Astrocyte (in vitro differentiated cells and primary cell): ENCODE data around the gene LRRC27. TPM values are rescaled to one million over a fixed set of nuclear protein-coding genes. Genes with fewer than 3 reads are reported as not detected.
"Not testable (repeated sequence)": the region's sequence is repeated elsewhere in the genome, so short reads cannot be mapped to it uniquely, and the experiment has no call there.

Source experiments
- DNase-seq: peaks from one replicate; pipeline ENCODE4 v3.0.0-alpha.2; 2010; ENCODE audit warnings: low read depth
- FAIRE-seq: peaks from 2 replicates; lab custom pipeline; 2011; peaks lifted over from hg19 to GRCh38; lab: Jason Lieb, UNC
- H2AFZ ChIP-seq: 2 replicates; pipeline ENCODE4 v1.6.0; 2012; ENCODE audit warnings: low read depth, low read length, inconsistent platforms
- H3K27ac ChIP-seq: 2 replicates; pipeline ENCODE4 v1.5.1; 2011; ENCODE audit warnings: low read depth, low read length, inconsistent platforms
- H3K27me3 ChIP-seq: 2 replicates; pipeline ENCODE4 v1.6.0; 2011; ENCODE audit warnings: low read length, inconsistent platforms; ENCODE audit not compliant: insufficient read depth
- H3K36me3 ChIP-seq: 2 replicates; pipeline ENCODE4 v1.5.1; 2011; ENCODE audit warnings: low read length, inconsistent platforms; ENCODE audit not compliant: insufficient read depth
- H3K4me1 ChIP-seq: 2 replicates; pipeline ENCODE4 v1.5.1; 2011; ENCODE audit warnings: low read length, inconsistent platforms; ENCODE audit not compliant: insufficient read depth
- H3K4me2 ChIP-seq: 2 replicates; pipeline ENCODE4 v1.6.0; 2012; ENCODE audit warnings: low read length, inconsistent platforms
- H3K4me3 ChIP-seq: 2 replicates; pipeline ENCODE4 v1.5.1; 2011; ENCODE audit warnings: low read depth, mild to moderate bottlenecking, low read length, inconsistent platforms; ENCODE audit not compliant: insufficient read depth
- H3K79me2 ChIP-seq: 2 replicates; pipeline ENCODE4 v1.6.0; 2012; ENCODE audit warnings: mild to moderate bottlenecking, low read length, inconsistent platforms; ENCODE audit not compliant: insufficient read depth
- H3K9ac ChIP-seq: 2 replicates; pipeline ENCODE4 v1.6.0; 2012; ENCODE audit warnings: mild to moderate bottlenecking, low read length, inconsistent platforms
- H3K9me3 ChIP-seq: 2 replicates; pipeline ENCODE4 v1.5.1; 2012; ENCODE audit warnings: low read depth, mild to moderate bottlenecking, low read length, inconsistent platforms; ENCODE audit not compliant: insufficient read depth
- H4K20me1 ChIP-seq: 2 replicates; pipeline ENCODE4 v1.6.0; 2012; ENCODE audit warnings: low read length, inconsistent platforms; ENCODE audit not compliant: insufficient read depth
- H3K27ac Mint-ChIP-seq: one replicate; pipeline ENCODE4 v1.8.0; 2021; ENCODE audit warnings: mild to moderate bottlenecking, mixed read lengths; ENCODE audit not compliant: unreplicated experiment
- H3K27me3 Mint-ChIP-seq: one replicate; pipeline ENCODE4 v1.8.0; 2021; ENCODE audit warnings: low read depth, mixed read lengths; ENCODE audit not compliant: unreplicated experiment
- H3K36me3 Mint-ChIP-seq: one replicate; pipeline ENCODE4 v1.8.0; 2021; ENCODE audit warnings: low read depth, mixed read lengths; ENCODE audit not compliant: unreplicated experiment
- H3K4me1 Mint-ChIP-seq: one replicate; pipeline ENCODE4 v1.8.0; 2021; ENCODE audit warnings: low read depth, mixed read lengths; ENCODE audit not compliant: unreplicated experiment
- H3K4me3 Mint-ChIP-seq: one replicate; pipeline ENCODE4 v1.8.0; 2021; ENCODE audit warnings: mild to moderate bottlenecking, moderate library complexity, mixed read lengths; ENCODE audit not compliant: unreplicated experiment
- H3K9me3 Mint-ChIP-seq: one replicate; pipeline ENCODE4 v1.8.0; 2021; ENCODE audit warnings: mild to moderate bottlenecking, mixed read lengths; ENCODE audit not compliant: unreplicated experiment
- EZH2 ChIP-seq: IDR thresholded peaks from 2 replicates; pipeline ENCODE4 v1.6.1; 2012; ENCODE audit warnings: mild to moderate bottlenecking, low read length, inconsistent platforms; ENCODE audit not compliant: insufficient read depth
- total RNA-seq: library from RNA; stranded (reverse); gene quantifications from 2 replicates; pipeline ENCODE4 v1.2.1, GENCODE V29; 2021
- TF ChIP-seq, protein P1 (sequence below): IDR thresholded peaks from 2 replicates; pipeline ENCODE4 v1.5.1; 2011; ENCODE audit warnings: low read depth, mild to moderate bottlenecking, inconsistent platforms, low read length, moderate library complexity; ENCODE audit not compliant: insufficient read depth

The LRRC27 gene
- total RNA-seq, 1 donor from 2014 or later = 8.0 TPM

DNA sequence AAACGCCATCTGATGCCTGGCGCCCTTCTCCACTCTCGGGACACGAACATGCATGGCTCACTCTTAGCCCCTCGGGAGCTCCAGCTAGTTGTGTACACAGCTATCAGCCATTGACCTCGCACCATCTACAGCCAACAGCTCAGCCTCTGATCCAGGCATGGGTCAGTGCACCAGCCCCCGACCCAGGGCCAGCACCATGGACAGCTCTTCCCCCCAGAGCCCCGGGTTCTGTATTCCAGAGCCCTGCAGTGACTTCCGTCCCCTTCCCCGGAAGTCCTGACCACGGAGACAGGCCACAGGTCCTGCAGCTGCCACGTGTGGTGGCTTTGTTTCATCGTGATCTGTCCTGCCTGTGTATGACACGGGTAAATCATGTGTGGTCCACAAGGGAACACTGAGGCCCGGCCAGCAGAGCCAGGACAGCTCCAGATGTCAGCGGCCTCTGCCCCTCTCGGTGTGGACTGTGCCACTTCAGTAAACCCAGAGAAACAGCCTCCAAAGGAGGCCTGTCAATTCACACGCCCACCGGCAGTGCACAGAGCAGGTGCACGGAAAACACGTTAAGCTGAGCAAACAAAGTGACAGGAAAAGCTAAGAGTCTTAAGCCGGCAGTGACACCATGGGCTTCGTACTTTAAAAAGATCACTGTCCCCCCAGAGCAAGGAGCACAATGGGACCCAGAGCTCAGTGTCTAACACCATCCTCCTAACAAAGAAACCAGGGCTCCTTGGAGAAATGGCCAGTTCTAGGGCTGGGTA, 37.3 kb upstream of the LRRC27 start:
- Mint-ChIP-seq H3K4me3 (no peak overlapping the region), H3K27ac (no peak overlapping the region), H3K9me3 (peaks cover 4% of the 10 kb centered on the region), H3K27me3 (peaks cover 22% of the 10 kb centered on the region), H3K36me3 (peaks cover 5% of the 10 kb centered on the region), H3K4me1 (peaks cover 2% of the 10 kb centered on the region)
- Histone ChIP-seq H3K27ac (no peak overlapping the region), H3K4me1 (no peaks in the 10 kb centered on the region), H3K4me2 (no peak overlapping the region), H3K27me3 (peaks cover 10% of the 10 kb centered on the region), H3K9ac (no peak overlapping the region), H3K9me3 (no peaks in the 10 kb centered on the region), H3K79me2 (no peaks in the 10 kb centered on the region), H3K36me3 (no peaks in the 10 kb centered on the region), H3K4me3 (no peak overlapping the region), H2AFZ (no peak overlapping the region), H4K20me1 (peaks cover 19% of the 10 kb centered on the region)
- DNase-seq (no peak), FAIRE-seq (no peak)
- TF ChIP-seq, protein P1, sequence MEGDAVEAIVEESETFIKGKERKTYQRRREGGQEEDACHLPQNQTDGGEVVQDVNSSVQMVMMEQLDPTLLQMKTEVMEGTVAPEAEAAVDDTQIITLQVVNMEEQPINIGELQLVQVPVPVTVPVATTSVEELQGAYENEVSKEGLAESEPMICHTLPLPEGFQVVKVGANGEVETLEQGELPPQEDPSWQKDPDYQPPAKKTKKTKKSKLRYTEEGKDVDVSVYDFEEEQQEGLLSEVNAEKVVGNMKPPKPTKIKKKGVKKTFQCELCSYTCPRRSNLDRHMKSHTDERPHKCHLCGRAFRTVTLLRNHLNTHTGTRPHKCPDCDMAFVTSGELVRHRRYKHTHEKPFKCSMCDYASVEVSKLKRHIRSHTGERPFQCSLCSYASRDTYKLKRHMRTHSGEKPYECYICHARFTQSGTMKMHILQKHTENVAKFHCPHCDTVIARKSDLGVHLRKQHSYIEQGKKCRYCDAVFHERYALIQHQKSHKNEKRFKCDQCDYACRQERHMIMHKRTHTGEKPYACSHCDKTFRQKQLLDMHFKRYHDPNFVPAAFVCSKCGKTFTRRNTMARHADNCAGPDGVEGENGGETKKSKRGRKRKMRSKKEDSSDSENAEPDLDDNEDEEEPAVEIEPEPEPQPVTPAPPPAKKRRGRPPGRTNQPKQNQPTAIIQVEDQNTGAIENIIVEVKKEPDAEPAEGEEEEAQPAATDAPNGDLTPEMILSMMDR = no peak
- TF ChIP-seq EZH2 = no peak

DNA sequence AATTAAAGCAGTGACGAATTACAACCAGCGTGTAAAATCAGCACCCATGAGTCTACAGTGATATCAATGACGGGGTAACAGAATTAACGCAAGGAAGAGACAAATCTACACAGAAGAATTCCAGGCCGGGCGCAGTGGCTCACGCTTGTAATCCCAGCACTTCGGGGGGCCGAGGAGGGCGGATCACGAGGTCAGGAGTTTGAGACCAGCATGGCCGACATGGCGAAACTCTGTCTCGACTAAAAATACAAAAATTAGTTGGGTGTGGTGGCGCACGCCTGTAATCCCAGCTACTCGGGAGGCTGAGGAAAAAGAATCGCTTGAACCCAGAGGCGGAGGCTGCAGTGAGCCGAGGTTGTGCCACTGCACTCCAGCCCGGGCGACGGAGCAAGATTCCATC, 36.5 kb upstream of the LRRC27 start:
- not testable (repeated sequence) for H3K4me3 ChIP-seq, H3K79me2 ChIP-seq, H3K36me3 ChIP-seq, H2AFZ ChIP-seq, H3K4me1 ChIP-seq, H3K9ac ChIP-seq, H3K27ac ChIP-seq, H3K36me3 Mint-ChIP-seq, H3K4me3 Mint-ChIP-seq, H3K4me2 ChIP-seq, H3K9me3 Mint-ChIP-seq, DNase-seq, FAIRE-seq, H3K9me3 ChIP-seq, H3K4me1 Mint-ChIP-seq, H3K27ac Mint-ChIP-seq
- Histone ChIP-seq H3K27me3 (peaks cover 12% of the 10 kb centered on the region), H4K20me1 (peaks cover 19% of the 10 kb centered on the region)
- H3K27me3 Mint-ChIP-seq = peaks cover 16% of the 10 kb centered on the region

DNA sequence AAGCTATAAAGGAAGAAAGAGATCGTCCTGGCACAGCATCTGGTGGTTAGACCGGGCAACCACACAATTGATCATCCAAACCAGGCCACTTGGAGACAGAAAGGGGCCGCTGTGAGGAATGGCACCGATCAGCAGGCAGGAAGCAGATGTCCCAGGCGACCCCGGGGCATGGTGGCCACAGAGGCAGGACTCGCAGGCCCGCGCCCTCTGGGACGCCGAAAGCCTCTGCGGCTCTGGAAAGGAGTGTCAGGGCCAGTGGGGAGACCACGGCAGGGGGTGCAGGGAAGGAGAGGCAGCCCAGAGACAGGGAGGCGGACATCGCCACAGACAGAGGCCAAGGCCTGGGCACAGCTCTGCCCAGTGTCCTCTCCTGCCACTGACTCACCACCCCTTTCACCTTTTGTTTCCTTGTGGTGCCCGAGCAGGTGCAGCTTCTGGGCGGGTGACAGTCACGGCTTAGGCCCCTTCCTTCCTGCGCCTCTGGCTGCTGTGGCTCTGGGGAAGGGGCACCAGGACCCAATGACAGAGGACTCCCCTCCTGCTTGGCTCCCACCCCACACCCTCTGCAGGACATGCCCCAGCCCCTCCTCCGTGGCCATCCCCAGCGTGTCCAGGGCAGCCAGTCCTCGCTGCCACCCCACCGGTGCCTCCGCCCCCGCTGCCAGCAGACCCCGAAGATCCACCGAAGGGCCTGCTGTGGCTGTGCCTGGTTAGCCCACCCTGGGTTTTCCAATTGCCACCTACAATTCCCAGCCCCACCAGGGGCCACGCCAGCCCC, 35.1 kb upstream of the LRRC27 start:
- H3K36me3 Mint-ChIP-seq = peaks cover 3% of the 10 kb centered on the region
- H3K27me3 ChIP-seq = peaks cover 12% of the 10 kb centered on the region
- no peak overlapping the region for H3K27ac ChIP-seq
- no peak for DNase-seq
- H3K9me3 Mint-ChIP-seq = peaks cover 4% of the 10 kb centered on the region
- no peaks in the 10 kb centered on the region for H3K79me2 ChIP-seq
- no peak for FAIRE-seq
- no peak overlapping the region for H3K4me3 Mint-ChIP-seq
- H3K4me2 ChIP-seq = no peak overlapping the region
- no peaks in the 10 kb centered on the region for H3K4me1 ChIP-seq
- H3K4me1 Mint-ChIP-seq = peaks cover 5% of the 10 kb centered on the region
- H4K20me1 ChIP-seq = peaks cover 19% of the 10 kb centered on the region
- H3K9ac ChIP-seq = no peak overlapping the region
- no peaks in the 10 kb centered on the region for H3K9me3 ChIP-seq
- TF ChIP-seq EZH2 = no peak
- TF ChIP-seq, protein P1 = no peak
- no peak overlapping the region for H3K4me3 ChIP-seq
- no peak overlapping the region for H3K27ac Mint-ChIP-seq
- H3K27me3 Mint-ChIP-seq = peaks cover 14% of the 10 kb centered on the region
- H3K36me3 ChIP-seq = no peaks in the 10 kb centered on the region
- H2AFZ ChIP-seq = no peak overlapping the region
